ENCODE results near the gene PCGF1. TPM values are rescaled to one million over a fixed set of nuclear protein-coding genes. Genes with fewer than 3 reads are reported as not detected.
"Not testable (repeated sequence)": the region's sequence is repeated elsewhere in the genome, so short reads cannot be mapped to it uniquely, and the experiment has no call there.

The PCGF1 gene
- total RNA-seq, 2 donors from 2014 or later = 18.4 to 20.2 TPM

DNA sequence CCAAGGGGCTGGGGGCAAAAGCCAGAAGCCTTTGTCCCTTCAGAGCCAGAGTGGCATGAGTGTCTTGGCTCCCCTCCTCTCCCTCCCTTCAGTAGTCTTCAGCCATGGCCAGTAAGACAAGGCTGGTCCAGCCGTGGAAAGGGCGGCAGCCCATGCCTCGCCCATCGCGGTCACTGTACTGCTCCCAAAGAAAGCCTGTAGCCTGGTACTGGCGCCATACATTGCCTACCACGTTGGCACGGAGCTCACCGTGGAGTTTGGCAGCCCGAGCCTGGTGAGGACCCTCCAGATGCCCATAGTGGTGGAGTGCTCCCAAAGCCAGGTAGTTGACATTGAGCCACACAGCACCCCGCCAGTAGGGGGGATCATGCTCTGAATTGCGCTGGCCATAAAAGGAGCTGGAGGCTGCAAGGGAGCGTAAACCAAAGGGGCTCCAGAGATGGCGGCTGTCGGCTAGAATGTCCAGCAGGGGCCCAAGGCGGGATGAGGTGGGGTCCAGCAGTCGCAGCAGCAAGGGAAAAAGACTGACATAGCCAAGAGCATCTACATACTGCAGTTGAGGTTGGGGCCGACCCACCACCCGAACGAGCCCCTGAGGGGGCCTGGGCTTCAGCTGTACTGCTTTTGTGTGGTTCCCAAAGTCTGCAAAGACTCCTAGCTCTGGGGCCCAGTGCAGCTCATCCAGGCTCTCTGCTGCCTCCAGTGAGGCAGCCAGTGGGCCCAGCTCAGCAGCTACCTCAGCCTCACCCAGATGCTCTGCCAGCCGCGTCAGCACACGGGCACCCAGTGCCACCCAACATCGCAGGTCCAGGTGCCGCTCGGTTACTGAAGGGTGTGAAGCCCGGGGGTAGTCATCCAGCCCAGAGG lies 46.1 kb downstream of the PCGF1 start:
- DNase-seq = peak in 1 of 2 donors; percentile 15
- intact Hi-C loops (cut with DNase I, micrococcal nuclease) = no loop called here
- ATAC-seq = no peak

DNA sequence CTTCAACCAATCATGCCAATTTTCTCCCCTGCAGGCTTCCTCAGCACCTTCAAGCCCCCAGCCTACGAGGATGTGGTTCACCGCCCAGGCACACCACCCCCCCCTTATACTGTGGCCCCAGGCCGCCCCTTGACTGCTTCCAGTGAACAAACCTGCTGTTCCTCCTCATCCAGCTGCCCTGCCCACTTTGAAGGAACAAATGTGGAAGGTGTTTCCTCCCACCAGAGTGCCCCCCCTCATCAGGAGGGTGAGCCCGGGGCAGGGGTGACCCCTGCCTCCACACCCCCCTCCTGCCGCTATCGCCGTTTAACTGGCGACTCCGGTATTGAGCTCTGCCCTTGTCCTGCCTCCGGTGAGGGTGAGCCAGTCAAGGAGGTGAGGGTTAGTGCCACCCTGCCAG lies 47.3 kb downstream of the PCGF1 start:
- DNase-seq; intact Hi-C loops (cut with DNase I, micrococcal nuclease); ATAC-seq: not testable (repeated sequence)

DNA sequence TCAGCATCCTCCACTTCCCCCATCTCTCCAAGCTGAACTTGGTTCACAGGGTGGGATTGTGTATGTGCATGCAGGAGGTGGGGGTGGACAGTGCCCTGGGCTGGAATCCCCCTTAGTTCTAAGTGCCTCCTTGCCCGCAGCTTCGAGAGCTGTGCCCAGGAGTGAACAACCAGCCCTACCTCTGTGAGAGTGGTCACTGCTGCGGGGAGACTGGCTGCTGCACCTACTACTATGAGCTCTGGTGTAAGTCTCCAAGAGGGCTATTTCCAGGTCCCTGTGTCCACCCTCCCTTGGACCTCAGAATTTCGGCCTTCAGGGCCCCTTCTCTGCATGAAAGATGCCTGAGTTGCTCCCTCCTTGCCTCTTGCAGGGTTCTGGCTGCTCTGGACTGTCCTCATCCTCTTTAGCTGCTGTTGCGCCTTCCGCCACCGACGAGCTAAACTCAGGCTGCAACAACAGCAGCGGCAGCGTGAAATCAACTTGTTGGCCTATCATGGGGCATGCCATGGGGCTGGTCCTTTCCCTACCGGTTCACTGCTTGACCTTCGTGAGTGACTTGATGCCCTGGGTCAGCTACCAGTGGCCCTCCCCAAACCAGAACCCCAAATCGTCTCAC lies 47.9 kb downstream of the PCGF1 start:
- ATAC-seq; intact Hi-C loops (cut with DNase I, micrococcal nuclease); DNase-seq: not testable (repeated sequence)

DNA sequence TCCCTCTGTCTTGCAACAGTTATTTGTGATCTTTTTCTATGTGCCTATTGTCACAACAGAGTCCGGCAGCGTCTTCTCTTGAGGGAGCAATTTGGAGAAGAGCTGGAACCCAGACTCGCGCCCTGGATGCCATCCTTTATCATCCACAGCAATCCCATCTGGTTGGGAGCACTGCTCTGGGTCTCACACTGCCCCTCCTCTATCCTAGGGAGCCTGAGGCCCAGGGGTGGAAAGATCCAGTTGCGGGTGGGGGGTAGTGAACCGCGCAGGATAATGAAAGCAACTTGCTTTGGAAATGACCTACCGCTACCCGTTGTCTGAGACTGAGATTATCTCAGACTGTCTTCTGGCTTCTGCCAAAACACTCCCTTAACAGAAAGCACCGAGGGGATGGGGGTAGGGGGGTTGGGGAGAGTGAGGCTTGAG lies 48.5 kb downstream of the PCGF1 start:
- DNase-seq = peak in 1 of 2 donors; percentile 19
- ATAC-seq = no peak
- intact Hi-C loops (cut with DNase I, micrococcal nuclease) = no loop called here

DNA sequence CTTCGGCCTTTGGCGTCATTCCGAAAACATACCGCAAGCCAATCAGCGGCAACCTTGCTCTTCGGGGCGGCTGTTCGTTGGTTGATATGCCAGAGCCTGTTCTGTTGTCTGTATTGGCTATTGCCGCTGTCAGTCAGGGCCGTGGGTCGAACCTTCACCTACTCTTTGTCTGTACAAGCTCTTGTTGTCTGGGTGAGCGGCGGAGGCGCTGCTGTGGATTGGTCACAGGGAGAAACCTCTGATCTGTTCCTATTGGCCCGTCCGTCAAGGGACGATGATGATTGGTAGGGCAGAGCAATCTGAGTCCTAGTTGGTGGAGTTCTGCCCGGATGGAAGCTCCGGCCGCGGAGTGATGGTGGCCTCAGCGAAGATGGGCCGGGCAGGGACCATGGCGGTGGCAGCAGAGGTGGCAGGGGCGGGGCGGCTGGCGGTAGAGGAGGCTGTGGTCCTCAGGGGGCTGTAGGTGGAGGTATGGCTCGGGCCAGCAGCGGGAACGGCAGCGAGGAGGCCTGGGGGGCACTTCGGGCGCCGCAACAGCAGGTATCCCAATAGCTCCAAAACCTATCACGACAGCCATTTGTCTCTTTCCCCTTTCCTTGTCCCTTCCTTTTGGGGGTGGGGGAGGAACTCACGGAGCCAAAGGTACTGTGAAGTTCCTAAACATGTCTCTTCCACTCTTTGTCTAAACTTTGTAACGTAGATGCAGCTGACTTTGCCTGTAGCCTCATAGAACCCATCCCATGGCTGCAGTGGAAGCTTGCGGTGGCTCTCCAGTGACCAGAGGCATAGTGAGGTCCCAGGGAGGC lies 49.2 kb downstream of the PCGF1 start, which contains the start of gene WBP1:
TSS of gene WBP1 (plus strand) at position 307 of the 806 bp plus-strand sequence. CDS start at position 472, 165 bp downstream.
- peak; percentile 79 for ATAC-seq

DNA sequence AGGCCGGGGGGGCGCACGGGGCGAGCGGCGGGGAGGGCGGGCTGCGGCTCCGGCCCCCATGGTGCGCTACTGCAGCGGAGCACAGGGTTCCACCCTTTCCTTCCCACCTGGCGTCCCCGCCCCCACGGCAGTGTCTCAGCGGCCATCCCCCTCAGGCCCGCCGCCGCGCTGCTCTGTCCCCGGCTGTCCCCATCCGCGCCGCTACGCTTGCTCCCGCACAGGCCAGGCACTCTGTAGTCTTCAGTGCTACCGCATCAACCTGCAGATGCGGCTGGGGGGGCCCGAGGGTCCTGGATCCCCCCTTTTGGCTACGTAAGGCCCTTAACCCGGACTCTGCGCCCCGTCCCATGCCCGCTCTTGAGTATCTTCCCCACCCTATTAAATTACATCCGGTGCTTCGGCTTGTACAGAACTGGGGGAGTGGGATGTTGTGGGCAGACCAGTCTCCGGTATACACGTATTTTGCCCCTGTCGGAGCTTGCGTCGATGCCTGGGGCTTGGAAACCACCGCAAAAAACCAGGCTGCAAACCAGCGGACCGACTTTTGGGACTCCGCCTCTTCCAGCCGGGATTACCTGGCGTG lies 49.9 kb downstream of the PCGF1 start:
- DNase-seq (peak; percentile 83 to 90), ATAC-seq (peak; percentile 53)
- intact Hi-C loops (cut with DNase I, micrococcal nuclease) = no loop called here

More for the DNA sequence above, 49.2 kb downstream of the PCGF1 start, which contains the start of gene WBP1:
- DNase-seq = peak; percentile 98 to 100
- intact Hi-C loops (cut with DNase I, micrococcal nuclease) = no loop called here

DNA sequence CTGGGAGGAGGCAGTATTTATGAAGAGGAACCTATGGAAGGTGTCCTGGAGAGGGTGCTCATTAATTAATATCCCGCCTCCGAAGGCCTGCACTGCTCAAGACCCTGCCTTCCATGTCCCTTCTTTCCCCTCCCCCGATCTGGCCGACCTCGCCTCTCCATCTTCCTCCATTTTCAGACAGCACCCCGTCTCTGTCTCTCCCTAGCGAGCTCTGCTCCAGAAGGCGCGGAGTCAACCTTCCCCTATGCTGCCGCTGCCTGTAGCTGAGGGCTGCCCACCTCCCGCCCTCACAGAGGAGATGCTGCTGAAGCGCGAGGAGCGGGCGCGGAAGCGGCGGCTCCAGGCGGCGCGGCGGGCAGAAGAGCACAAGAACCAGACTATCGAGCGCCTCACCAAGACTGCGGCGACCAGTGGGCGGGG lies 50.4 kb downstream of the PCGF1 start:
- no peak for DNase-seq
- no peak for ATAC-seq
- intact Hi-C loops (cut with DNase I, micrococcal nuclease) = no loop called here

Other genes starting within 250 kb of the PCGF1 start
- gene SLC4A5, start 164.3 kb downstream of the PCGF1 start, total RNA-seq = 1 to 10 TPM; 1.4 to 2.2 TPM
- 100 to 1,000 TPM in 1 of 2 donors, 10 to 100 TPM in 1; 94.6 to 114 TPM for gene DCTN1, start 127.4 kb downstream of the PCGF1 start, total RNA-seq
- 1 to 10 TPM in 1 of 2 donors, under 1 TPM in 1; 0.49 to 1.7 TPM for gene C2orf81, start 86.1 kb downstream of the PCGF1 start, total RNA-seq
- 1 to 10 TPM; 2.8 to 5.4 TPM for gene WDR54, start 86.0 kb downstream of the PCGF1 start, total RNA-seq
- gene RTKN, start 65.8 kb downstream of the PCGF1 start, total RNA-seq = 10 to 100 TPM; 47.6 to 51.9 TPM
- gene INO80B, start 52.6 kb downstream of the PCGF1 start, total RNA-seq = 10 to 100 TPM; 26.6 to 27.7 TPM
- gene WBP1, start 49.3 kb downstream of the PCGF1 start, total RNA-seq = 10 to 100 TPM; 48.4 to 56.6 TPM
- 10 to 100 TPM; 51.4 to 59.6 TPM for gene MOGS, start 42.3 kb downstream of the PCGF1 start, total RNA-seq
- gene MRPL53, start 35.0 kb downstream of the PCGF1 start, total RNA-seq = 10 to 100 TPM; 63.6 to 65.0 TPM
- gene CCDC142, start 24.7 kb downstream of the PCGF1 start, total RNA-seq = 10 to 100 TPM; 22.4 to 23.9 TPM
- 10 to 100 TPM; 23.6 to 29.7 TPM for gene TTC31, start 24.6 kb downstream of the PCGF1 start, total RNA-seq
- gene LBX2, start 8.1 kb downstream of the PCGF1 start, total RNA-seq = 1 to 10 TPM; 1.2 to 1.7 TPM
- gene TLX2, start 6.8 kb upstream of the PCGF1 start, total RNA-seq = under 1 TPM in 1 of 2 donors, not detected in 1; 0.56 TPM
- gene DQX1, start 18.5 kb upstream of the PCGF1 start, total RNA-seq = 10 to 100 TPM; 34.3 to 44.0 TPM
- gene AUP1, start 22.0 kb upstream of the PCGF1 start, total RNA-seq = 100 to 1,000 TPM; 124 to 133 TPM
- gene HTRA2, start 22.2 kb upstream of the PCGF1 start, total RNA-seq = 10 to 100 TPM; 22.3 to 23.0 TPM
- 1 to 10 TPM; 1.5 to 3.4 TPM for gene LOXL3, start 46.2 kb upstream of the PCGF1 start, total RNA-seq
- 10 to 100 TPM; 16.1 to 21.4 TPM for gene DOK1, start 47.0 kb upstream of the PCGF1 start, total RNA-seq
- gene M1AP, start 140.6 kb upstream of the PCGF1 start, total RNA-seq = under 1 TPM in 1 of 2 donors, not detected in 1; 0.56 TPM
- 1 to 10 TPM; 3.5 to 3.8 TPM for gene SEMA4F, start 146.6 kb upstream of the PCGF1 start, total RNA-seq